Measurements from ENCODE around the gene OR5L2.
"Not testable (repeated sequence)": the region's sequence is repeated elsewhere in the genome, so short reads cannot be mapped to it uniquely, and the experiment has no call there.

Gene OR5L2

DNA sequence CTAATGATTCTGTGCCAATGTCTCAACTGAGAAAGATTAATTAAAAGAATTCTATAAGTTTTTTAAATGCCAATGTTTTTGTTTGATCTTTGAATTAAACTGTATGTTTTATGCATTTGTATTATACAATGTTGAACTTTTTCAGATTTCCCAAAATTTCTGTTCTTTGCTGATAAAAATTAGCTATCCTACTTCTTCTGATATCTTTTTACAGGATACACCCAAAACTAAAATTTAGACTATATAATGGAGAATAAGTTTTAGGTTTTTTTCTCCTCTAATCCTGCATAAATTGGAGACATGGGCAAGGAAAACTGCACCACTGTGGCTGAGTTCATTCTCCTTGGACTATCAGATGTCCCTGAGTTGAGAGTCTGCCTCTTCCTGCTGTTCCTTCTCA is at the start of gene OR5L2:
TSS of gene OR5L2 (plus strand) at position 301 of the 400 bp plus-strand sequence. CDS start at position 301, 0 bp downstream.
- no peak for DNase-seq

DNA sequence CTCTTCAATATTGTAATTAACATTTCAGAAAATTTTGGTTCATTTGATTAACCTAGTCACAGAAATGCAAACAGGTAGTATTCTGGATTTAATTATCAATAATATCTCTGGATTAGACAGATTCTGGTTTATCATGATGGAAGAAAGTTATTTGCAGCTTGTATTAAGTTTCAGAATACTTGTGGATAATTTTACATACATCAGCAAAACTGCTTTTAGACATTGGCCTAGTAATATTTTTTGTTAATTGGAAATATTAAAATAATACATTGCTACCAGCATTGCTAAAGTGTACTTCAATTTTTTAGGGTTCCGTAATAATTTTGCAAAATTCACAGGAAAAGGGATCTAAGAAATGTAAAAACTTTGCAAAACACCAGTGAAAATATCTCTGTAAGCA is 35.4 kb upstream of the OR5L2 start:
- no peak for DNase-seq

DNA sequence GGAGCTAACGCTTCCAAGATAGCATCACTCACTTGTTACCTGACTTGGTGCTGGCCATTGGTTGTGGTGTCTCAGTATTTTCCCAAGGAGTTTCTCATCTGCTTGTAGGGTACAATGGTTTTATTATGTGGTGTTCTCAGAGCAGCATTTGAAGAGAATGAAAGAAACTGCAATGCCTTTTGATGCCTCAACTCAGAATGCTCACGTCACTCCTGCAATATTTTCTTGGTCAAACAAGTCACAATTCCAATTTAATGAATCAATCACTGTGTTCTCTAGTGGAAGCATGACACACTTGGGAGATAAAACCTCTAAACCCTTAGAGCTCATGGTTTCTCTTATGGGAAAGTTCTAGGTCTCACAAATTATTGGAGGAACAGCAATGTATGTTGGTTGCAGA is 33.7 kb upstream of the OR5L2 start:
- no peak for DNase-seq

DNA sequence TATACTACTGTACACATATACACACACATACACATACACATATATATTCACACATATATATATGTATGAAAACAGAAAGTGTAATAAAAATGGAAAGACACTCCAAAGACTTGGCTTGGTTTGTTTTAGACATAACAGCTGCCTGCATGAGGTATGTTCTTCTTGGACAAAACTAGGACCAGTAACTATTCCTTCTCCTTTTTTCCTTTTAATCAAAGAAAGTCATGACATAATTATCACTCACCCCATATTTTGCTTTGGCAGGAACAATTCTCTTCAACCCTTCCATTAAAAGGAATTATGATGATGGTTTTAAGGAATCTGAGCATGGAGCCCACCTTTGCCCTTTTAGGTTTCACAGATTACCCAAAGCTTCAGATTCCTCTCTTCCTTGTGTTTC is 31.8 kb upstream of the OR5L2 start, which contains the start of gene OR5D14:
TSS of gene OR5D14 (plus strand) at position 301 of the 400 bp plus-strand sequence. CDS start at position 301, 0 bp downstream.
- no peak for DNase-seq

DNA sequence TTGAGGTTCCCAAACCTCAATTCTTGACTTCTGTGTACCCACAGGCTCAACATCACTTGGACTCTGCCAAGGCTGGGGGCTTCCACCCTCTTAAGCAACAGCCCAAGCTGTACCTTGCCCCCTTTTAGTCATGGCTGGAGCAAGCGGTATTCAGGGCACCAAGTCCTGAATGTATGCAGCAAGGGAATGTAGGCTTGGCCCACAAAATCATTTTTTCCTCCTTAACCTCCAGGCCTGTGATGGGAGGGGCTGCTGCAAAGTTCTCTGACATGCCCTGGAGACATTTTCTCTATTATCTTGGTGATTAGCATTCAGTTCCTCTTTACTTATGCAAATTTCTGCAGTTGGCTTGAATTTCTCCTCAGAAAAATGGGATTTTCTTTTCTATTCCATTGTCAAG is 20.8 kb upstream of the OR5L2 start:
- DNase-seq: no peak

DNA sequence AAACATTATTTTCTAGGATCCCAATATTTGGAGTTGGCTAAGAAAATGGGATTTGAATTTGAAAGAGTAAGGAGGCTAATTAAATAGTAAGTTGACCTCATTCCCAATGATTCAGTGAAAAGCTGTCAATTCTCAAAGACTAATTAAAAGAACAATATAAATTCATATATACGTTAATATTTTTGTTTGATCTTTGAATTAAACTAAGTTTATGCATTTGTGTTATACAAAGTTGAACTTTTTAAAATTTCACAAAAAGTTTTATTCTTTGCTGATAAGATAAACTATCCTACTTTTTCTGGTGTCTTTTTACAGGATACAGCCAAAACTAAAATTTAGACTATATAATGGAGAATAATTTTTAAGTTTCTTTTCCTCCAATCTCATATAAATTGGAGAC is 16.0 kb upstream of the OR5L2 start, which contains the start of gene OR5L1:
TSS of gene OR5L1 (plus strand) at position 301 of the 400 bp plus-strand sequence. CDS start 100 bp downstream, outside the sequence.
- no peak for DNase-seq

DNA sequence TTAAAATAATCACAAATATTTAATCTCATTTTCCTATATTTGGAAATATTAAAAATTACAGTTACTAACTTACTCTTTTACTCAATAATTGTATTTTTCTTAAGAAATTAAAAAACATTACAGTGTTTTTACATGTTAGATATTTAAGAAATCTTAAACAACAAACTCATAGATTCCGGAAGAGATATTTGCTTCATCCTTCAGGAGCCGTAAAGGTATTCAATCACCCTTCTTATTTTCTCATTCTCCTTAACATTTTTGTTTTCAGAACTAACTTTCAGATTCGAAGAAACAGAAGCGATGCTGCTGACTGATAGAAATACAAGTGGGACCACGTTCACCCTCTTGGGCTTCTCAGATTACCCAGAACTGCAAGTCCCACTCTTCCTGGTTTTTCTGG is 7.7 kb upstream of the OR5L2 start, which contains the start of gene OR5D18:
TSS of gene OR5D18 (plus strand) at position 301 of the 400 bp plus-strand sequence. CDS start at position 301, 0 bp downstream.
- no peak for DNase-seq

DNA sequence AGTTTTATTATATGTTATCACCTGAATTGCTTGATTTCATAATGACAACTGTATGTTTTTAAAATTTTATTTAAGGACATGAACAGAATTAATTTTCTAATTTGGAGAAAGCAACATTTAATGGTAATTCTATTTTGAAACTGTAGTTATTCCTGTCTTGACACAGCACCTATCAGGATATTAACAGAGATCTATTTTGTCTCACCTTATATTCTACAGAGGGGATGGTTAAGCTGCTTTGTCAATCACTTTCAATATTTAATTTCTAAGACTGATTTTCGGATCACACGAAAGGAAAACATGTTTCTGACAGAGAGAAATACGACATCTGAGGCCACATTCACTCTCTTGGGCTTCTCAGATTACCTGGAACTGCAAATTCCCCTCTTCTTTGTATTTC is 11.4 kb downstream of the OR5L2 start, which contains the start of gene OR5D16:
TSS of gene OR5D16 (plus strand) at position 301 of the 400 bp plus-strand sequence. CDS start at position 301, 0 bp downstream.
- DNase-seq: no peak

DNA sequence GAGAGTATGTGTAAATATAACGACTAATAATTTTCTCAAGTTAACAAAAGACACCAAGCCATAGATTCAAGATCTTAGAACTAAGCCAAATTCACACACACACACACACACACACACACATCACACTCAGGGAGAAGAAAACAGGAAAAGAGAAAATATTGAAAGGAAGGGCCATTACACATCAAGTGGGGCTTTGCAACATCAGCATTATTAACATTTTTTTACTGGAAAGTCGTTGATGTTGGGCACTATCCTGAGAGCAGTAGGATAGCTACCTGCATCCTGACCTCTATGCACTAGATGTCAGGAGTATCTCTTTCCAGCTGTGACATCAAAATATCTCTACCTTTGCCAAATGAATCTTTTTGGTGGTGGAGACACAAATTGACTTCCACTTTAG is 20.4 kb downstream of the OR5L2 start:
- no peak for DNase-seq

DNA sequence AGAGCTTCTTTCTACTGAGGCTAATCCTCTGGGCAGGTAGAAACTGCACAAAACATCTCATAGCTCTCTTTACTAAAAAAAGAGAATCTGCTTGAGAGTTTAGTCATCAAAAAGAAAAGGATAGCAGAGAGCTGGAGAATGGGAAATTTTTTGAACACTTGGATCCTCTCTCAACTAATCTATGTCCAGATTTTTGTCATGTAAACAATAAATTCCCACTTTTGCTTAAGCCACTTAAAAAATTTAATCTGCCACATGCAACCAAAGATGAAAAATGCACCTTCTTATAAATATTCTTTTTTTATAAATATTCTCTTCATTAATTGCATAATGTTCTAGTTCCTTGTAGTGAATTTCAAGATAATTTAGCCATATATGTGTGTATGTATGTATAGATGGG is 22.0 kb downstream of the OR5L2 start:
- DNase-seq: no peak

DNA sequence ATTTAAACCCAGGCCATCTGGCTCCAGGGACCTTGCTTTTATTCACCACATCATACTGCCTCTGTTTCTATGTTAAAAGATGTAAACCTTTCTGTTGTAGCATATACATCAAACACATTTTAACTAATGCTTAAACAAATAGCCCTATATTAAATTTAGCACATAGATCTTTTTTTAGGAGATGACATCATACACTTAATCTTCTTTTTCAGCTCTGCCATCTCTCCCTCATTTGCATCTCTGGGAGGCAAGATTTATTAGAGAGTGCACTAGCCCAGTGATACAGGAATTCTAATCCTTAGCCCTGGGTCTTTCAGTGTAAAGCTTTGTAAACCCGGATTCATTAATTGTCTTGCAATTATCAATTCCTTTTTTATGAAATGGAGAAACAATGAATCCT is 25.1 kb downstream of the OR5L2 start:
- no peak for DNase-seq

DNA sequence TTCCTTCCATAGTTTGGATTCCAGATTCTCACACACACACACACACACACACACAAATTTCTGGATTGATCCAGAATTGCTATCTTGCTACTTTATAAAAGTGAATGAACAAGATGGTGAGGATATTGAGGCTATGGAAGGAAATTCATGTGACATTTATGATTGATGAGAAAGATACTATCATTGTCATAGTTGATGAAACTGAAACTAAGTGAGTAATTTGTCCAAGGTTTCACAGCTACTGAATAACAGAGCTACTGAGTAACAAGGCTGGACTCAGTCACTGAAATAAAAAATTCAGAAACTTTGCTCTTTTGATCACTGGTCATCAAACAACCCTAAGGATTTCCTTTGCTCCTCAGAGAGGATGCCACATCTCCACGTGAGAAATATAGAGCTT is 27.7 kb downstream of the OR5L2 start:
- DNase-seq: no peak

DNA sequence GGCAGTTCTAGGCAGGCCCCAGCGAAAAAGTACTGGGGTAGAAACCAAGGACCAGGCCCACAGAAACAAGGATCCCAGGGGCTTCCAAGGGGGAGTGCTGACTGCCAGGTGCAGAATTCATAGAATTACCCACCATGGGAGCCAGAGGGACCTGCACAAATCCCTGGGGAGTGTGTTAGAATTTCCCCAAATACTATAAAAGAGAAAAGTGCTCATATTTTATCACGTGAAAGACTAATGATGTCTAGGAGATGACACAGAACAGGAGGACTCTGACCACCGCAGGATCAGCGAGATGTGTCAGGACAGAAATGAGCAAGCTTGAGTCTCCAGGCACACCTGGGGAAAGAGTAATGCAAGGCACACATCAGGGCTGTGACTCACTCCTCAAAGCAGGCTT is 40.3 kb downstream of the OR5L2 start:
- DNase-seq: not testable (repeated sequence)

DNA sequence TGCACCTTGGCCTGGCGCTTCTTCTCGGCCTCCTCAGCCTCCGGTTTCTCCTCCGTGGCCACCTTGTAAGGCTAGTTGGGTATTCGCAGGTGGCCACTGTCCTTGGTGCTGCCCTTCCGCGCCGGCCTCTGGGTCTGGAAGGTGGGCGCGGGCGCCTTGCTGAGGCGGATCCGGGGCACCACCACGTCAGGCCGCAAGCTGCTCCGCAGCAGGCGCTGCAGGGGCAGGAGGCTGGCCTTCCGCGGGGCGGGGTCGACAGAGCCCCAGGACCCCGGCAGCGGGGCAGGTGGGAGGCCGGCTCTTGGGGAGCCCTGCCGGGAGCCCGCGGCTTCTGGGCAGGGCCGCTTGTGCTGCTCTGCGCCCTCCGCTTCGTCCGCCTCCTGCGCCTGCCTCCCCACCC is 45.7 kb downstream of the OR5L2 start:
- DNase-seq: not testable (repeated sequence)

DNA sequence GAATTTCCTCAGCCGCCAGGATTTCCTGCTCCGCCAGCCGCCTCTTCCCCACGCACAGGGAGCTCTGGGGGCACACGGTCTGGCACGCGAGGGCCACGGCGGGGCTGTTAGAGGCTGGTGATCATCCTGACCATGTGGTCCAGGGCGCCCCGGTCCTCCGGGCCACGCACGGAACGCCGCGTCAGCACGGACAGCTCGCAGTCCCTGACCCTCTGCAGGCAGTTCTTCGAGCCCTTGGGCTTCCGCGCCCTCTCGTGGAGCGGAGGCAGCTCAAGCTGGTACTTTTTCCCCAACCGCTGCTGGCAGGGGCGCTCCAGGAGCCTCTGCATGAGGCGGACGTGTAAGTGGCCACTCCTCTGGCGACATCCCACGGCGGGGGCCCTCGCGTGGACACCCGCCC is 46.1 kb downstream of the OR5L2 start:
- DNase-seq: not testable (repeated sequence)
